ENCODE measurements around the gene ERC1.

ERC1 gene

DNA sequence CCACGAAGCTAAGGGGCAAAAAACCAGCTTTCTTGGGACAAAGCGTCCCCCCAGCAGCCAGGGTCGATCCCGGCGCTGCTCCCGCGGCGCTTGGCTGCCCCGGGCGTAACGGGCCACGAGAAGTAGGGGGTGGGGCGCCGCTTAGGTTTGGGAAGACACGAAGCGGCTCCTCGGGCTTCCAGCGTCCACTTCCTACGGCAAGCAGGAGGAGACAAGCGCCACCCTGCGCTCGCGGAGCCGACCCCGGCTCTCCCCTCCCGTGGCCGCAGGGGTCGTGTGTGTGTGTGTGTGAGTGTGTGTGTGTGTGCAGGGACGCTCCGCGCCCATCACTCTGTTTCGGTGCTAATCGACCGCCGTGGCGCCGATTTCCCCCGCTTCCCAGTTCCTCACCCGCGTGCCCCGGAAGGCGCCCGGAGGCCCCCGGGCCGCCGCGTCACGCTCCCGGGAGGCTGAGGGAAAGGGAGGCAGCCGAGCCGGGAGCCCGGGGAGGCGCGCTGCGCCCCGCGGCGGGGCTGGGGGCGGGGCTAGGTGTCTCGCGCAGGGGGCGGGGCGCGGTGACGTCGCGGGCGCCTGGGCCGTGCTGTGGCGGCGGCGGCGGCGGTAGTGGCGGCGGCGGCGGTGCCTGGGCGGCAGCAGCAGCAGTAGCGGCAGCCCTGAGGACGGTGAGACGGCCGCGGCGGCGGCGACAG is at the start of gene ERC1:
ERC1 (plus strand) TSS at position 563 of the 689 bp plus-strand sequence. CDS start 36,681 bp downstream, outside the sequence.
- DNase-seq (ENCODE audit: low read depth in 2 of 2) = peak; percentile 77 to 79

DNA sequence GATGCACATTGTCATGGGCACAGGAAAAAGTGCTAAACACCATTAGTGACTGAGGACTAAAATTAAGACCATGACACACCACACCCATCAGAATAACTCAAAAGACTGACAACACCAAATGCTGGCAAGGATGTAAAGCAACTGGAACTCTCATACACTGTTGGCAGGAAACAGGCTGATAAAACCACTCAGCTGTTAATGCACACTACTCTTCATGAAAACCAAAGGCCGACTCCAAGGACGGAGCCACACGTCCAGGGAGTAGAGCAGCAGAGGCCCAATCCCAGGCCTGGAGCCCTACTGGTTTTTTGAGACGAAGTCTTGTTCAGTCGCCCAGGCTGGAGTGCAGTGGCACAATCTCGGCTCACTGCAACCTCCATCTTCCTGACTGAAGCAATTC is 48.0 kb upstream of the ERC1 start:
- DNase-seq (ENCODE audit: low read depth in 2 of 2) = no peak

DNA sequence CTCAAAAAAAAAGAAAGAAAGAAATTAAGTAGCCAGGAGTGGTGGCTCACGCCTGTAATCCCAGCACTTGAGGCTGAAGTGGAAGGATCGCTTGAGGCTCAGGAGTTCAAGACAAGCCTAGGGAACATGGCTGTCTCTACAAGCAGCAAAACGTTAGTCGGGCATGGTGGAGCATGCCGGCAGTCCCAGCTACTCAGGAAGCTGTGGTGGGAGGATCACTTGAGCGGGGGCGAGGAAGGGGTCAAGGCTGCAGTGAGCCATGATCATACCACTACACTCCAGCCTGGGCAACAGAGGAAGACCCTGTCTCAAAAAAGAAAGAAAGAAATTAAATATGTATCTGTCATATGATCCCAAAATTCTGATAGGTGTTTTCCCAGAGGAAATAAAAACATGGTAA is 46.8 kb upstream of the ERC1 start:
- no peak for DNase-seq (ENCODE audit: low read depth in 2 of 2)

DNA sequence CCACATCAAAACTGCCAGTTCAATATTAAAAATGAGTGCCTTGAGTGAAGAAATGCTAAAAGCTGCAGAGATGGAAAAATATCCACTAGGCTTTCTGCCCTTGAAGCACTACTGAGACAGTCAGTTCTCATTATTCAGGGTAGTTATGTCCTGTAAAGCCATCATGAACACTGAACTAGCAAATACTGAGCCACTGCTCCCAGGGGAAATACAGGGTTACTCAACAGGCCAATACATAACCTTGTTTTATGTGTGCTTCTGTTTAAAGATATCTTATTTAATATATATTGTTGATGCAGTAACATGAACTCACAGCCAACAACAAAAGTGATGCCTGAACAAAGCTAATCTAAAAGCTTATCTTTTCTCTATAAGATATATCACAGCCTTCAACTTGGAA is 44.8 kb upstream of the ERC1 start:
- no peak for DNase-seq (ENCODE audit: low read depth in 2 of 2)

DNA sequence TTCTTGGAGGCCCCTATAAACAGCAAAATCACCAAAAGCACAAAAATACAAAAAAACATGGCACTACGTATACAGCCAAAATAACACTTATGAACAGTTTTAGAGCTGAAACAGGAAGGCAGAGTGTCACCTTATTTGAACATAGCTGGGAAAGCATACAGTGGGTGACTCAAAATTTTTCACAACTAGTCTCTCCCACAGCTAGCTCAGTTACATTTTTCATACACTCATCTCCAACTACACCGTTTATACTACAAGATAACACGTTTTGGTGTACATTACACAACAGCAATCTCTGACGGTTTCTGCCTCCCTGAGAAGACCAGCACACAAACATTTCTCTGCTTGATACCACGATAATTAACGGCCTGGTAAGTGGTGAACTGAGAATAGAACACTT is 44.4 kb upstream of the ERC1 start:
- DNase-seq (ENCODE audit: low read depth in 2 of 2) = no peak

DNA sequence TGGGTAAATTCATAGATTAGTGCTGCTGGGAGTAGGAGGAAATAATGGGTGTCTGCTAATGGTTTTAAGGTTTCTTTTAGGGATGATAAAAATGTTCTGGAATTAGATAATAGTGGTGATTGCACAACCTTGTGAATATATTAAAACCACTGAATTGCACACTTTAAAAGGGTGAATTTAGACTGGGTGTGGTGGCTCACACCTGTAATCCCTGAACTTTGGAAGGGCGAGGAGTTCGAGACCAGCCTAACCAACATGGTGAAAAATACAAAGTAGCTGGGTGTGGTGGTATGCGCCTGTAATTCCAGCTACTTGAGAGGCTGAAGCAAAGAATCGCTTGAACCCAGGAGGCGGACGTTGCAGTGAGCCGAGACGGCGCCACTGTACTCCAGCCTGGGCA is 42.8 kb upstream of the ERC1 start:
- no peak for DNase-seq (ENCODE audit: low read depth in 2 of 2)

DNA sequence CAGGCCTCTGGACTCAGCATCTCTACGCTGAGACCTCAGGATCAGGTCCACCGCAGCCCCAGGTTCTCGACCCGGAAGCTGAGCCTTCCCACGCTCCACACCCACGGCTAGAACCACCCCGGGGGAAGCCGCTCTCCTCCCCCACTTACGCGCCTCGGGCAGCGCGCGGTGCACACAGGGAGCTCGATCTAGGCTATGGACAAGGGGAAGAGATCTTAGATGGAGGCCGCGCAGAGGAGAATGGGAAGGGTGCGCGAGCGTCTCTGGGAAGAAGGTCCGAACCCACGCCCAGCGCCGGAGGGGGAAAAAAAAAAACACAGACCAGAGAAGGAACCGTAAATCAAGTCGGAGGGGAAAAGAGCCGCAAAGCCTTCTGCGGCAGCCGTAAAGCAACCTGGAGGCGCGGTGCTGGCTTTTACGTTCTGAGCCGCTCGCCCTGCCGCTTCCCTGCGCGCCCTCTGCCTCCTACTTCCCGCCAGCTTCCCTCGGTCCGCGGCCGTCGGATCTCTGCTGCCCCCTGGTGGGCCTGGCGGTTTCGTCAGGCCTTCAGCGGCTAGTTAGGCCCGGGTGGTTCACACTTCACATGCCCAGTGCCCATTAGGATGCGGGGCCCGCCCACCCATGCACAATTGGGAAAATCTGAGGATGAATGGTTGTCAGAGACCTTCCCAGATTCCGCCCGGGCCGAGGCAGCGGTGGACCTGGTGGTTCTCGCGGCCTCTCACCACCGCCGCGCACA is 41.4 kb upstream of the ERC1 start, which contains the start of gene RAD52:
RAD52 (minus strand) TSS at position 242 of the 739 bp plus-strand sequence. CDS start 16,636 bp downstream, outside the sequence.
- DNase-seq (ENCODE audit: low read depth in 2 of 2) = peak; percentile 98

DNA sequence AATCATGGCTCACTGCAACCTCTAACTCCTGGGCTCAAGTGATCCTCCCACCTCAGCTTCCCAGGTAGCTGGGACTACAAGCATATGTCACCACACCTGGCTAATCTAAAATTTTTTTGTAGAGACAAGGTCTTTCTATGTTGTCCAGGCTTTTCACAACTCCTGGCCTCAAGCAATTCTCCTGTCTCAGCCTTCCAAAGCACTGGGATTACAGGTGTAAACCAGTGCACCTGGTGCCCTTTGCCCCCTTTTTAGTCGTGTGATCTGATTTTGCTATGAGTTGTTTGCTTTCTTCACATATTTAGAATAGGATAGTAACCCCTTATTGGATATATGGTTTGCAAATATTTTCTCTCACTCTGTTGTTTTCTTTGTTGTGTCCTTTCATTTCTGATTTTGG is 39.8 kb upstream of the ERC1 start:
- DNase-seq (ENCODE audit: low read depth in 2 of 2) = no peak

DNA sequence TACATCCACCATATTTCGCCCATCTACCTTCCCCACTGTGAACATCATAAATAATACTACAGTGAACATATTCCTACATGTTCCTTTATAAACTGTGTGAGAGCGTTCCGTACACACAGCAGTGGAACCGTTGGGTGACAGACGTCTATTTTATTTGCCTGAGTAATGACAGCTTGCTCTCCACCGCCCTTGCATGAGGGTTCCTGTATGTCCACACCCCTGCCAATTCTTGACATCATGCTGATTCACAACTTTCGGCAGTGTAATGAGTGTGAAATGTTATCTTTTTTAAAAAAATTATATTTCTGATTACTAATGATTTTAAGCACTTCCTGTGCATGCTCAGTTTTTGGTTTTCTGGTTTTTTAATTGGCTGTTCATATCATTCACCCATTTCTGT is 37.2 kb upstream of the ERC1 start:
- peak; percentile 18 to 28 for DNase-seq (ENCODE audit: low read depth in 2 of 2)

DNA sequence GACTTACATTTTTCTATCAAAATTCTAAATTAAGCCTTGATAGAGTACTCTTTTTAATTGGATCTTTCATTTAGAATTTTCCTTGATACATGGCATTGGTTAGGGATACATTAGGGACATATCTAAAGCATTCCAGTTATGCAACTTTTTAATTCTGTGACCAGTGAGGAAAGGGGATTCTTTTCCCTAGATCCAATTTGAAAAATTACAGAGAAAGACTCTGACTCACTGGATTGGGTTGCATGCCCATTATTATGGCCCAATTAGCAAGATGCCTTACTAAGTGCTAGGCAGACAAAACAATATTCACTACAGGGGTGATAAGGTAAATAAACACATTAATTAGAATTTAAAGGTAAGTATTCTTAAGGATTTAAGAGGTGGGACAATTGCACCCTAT is 36.3 kb upstream of the ERC1 start:
- DNase-seq (ENCODE audit: low read depth in 2 of 2) = peak in 1 of 2 experiments; percentile 4

DNA sequence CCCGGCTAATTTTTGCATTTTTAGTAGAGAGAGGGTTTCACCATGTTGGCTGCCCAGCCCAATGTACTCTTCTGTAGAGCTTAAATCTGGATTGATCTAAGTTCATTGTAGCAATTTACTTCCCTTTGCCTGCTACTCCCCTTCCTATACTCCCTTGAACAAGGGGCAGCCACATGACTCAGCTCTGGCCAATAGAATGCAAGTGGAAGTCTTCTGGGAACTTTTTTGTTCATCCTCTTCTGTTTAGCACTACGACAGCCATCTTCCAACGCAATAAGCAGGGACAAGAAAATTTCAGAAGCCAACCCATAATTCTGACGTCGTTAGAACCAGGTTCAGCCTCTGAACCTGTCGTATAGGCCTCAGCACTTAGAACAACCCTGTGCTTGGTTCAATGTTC is 35.1 kb upstream of the ERC1 start:
- DNase-seq (ENCODE audit: low read depth in 2 of 2) = no peak

DNA sequence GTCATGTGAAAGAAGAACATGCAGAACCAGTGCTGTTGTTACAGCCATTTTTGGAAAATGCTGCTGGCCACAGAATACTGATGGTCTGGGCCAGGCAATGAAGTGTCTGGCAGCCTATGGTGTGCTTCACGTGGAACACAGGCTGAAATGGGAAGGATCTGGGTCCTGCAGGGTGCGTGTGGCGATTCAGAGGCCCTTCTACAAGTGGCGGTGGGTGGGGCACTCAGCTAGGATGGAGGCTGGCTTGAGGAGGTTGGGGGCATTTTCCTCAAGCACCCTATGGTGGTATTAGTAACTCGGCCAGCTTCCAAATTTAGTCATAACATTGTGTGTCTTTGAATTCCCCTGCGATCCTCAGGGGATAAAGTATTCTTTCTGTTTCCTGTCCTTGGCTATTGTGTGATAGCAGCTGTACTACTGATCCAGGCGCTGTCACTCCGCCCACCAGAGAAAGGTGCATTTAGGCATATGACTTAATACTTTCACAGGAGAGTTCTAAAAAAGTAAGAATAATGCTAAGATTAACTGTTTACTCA is 32.4 kb upstream of the ERC1 start:
- no peak for DNase-seq (ENCODE audit: low read depth in 2 of 2)

DNA sequence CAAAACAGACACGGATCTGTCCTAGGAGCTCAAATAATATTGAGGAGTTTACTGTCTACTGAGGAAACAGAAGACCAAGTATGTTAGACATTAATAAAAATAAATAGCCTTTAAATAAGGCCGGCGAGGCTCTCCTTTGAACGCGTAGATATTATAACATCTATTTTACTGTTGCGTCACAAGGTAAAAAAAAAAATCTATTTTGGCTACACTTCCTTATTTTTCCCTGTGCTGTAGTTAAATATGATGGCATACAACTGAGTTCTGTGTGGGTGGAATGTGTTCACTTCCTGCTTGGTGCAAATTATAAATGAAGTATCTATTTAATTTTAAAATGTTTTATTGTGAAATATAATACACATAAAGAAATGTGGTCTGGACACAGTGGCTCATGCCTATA is 24.3 kb upstream of the ERC1 start:
- DNase-seq (ENCODE audit: low read depth in 2 of 2) = no peak

DNA sequence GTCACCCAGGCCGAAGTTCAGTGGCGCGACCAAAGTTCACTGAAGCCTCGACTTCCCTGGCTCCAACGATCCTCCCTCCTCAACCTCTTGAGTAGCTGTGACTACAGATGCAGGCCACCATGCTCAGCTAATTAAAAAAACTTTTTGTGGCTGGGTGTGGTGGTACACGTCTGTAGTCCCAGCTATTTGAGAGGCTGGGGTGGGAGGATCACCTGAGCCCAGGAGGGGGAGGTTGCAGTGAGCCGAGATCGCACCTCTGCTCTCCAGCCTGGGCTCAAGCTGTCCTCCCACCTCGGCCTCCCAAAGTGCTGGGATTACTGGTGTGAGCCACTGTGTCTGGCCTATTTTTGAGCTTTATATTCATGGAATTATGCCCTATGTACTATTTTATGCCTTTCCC is 23.4 kb upstream of the ERC1 start:
- no peak for DNase-seq (ENCODE audit: low read depth in 2 of 2)

DNA sequence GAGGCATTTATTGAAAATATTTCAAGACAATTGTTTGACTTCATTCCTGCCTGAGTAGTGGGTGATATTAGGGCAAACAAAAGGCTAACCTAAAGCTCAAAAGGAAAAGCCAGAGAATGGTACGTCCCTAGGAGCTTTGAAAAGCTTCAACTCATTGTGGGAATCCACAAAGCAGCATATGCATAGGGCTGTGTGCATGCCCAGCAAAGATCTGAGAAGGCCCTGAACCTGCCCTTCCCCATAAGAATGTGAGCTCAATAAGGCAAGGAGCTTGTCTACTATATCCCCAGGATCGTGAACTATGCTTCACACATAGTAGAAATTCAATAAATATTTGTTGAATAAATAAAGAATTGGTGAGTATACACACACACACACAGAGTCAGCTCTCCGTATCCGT is 22.5 kb upstream of the ERC1 start:
- DNase-seq (ENCODE audit: low read depth in 2 of 2) = no peak

DNA sequence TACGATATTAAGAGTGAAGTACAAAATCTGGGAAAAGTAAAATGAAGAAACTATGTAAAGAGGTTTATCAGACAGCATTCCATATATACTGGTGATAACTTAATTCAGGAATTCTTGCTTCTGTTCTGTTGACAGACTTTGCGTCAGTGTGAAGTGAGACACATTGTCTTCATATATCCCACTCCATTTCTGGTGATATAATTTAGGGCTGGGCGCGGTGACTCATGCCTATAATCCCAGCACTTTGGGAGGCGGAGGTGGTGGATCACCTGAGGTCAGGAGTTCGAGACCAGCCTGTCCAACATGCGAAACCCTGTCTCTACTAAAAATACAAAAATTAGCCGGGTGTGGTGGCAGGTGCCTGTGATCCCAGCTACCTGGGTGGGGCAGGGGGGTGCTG is 21.2 kb upstream of the ERC1 start:
- no peak for DNase-seq (ENCODE audit: low read depth in 2 of 2)

DNA sequence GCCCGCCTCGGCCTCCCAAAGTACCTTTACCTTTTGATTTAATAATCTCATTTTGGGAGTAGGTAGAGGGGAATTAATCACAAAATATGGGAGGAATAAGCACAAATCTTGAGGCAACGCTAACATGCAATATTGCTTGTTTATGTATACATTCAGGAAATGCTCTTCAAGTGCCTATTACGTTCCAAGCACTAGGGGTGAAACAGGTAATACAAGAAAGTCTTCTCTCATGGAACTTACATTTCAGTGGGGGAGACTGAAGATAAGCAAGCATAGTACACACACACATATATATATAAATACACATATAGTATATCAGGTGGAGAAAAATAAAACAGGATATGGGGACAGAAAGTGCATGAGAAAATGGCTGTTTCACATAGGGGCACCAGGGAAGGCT is 19.0 kb upstream of the ERC1 start:
- DNase-seq (ENCODE audit: low read depth in 2 of 2) = no peak

DNA sequence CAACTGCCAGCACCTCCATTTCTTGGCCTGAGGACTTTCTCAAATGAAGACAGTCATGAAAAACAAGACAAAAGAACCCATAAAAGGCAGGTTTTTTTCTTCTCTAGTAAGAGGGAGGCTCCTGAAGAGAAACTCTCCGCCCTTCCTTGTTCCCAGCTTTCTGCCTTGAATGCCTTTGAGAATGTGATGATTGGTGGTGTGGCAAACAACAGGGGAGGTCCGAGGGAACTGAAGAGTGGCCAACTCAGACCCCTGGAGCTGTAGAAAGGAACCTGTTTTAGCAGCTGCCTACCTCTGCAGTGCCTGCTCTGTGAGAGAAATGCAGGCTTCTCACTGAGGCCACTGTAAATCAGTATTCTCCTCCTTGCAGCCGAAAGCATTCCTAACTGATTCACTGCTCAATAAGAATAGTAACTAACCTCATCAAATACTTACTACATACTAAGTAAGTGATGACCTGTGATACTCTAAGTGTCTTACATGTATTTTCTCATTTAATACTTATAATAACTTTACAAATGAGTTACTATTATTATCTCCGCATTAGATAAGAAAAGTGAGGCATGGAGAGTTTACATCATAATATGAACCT is 16.7 kb upstream of the ERC1 start:
- no peak for DNase-seq (ENCODE audit: low read depth in 2 of 2)

DNA sequence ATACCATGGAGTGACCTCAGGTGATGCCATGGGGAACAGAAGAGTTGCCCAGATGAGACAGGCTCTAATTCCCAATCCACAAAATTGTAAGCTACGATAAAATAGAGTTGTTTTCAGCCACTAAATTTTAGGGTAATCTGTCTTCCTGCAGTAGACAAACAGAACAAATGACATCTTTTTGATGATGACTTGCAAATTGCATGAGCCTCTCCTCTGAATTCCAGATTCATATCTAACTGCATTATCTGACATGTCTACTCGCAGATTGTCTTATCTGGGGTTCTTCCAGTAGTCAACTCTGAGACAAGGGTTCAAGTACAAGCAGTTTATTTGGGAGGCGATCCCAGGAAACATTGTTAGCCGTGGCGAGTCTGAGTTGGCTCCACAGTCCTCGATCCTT is 14.4 kb upstream of the ERC1 start:
- no peak for DNase-seq (ENCODE audit: low read depth in 2 of 2)

DNA sequence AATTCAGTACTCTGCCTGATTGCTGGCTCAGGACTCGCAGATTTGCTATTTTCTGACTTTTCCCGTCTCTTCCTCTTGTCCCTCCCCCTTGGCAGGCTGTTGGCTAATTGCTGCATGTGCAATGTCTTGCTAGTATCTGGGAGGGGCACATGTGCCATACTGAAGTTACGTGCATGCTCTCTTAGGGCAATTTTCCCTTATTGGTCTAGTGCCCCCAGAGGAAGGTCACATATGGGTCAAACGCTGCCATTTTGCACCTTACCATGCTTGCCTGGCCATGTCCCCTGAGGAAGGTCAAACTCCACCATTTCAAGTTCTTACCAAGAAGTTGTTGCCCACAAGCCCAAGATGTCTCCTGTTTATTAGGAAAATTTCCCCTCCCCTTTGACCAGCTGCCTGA is 13.9 kb upstream of the ERC1 start:
- DNase-seq (ENCODE audit: low read depth in 2 of 2) = no peak

DNA sequence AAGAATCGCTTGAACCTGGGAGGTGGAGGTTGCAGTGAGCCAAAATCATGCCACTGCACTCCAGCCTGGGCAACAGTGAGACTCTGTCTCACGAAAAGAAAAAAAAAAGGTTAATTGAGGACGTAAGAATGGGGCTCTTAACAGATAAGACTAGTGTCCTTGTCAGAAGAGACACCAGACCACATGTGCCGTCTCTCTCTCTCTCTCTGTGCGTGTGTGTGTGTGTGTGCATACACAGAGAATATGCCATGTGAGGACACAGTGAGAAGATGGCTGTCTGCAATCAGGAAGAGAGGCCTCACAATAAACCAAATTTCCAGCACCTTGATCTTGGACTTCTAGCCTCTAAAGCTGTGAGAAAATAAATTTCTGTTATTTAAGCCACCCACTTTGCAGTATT is 11.7 kb upstream of the ERC1 start:
- no peak for DNase-seq (ENCODE audit: low read depth in 2 of 2)

DNA sequence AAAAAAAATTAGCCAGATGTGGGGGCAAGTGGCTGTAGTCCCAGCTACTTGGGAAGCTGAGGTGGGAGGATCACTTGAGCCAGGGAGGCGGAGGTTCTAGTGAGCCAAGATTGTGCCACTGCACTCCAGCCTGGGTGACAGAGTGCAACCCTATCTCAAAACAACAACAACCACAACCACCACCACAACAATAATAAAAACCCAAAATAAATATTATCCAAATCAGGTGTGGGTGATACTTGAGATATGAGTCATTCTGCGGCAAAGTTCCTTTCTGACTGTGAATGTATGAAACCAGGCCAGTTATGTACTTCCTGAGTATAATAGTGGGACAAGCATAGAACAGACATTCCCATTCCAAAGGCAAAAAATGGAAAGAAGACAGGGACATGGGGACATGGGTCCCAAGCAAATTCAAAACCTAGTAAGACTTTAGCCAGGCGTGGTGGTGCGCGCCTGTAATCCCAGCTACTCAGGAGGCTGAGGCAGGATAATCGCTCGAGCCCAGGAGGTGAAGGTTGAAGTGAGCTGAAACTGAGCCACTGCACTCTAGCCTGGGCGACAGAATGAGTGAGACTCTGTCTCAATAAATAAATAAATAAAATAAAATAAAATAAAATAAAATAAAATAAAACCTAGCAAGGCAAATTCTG is 9.7 kb upstream of the ERC1 start:
- no peak for DNase-seq (ENCODE audit: low read depth in 2 of 2)

Measured in fibroblast of skin of left quadriceps (primary cell).